CD4-positive, alpha-beta T cell treated with Interleukin-15 for 4 hours (primary cell): ENCODE data around the gene FBXL7.

Source experiments
- DNase-seq: peaks from one replicate; pipeline ENCODE4 v3.0.0-alpha.2; 2020; ENCODE audit warnings: low spot score

Gene FBXL7

GRCh38 chr5:15772131-15772530 lies 272.2 kb downstream of the FBXL7 start:
- no peak for DNase-seq

- DNase-seq, result no peak
These were observed 274.7 kb downstream of the FBXL7 start for GRCh38 chr5:15774632-15775031.

GRCh38 chr5:15776346-15776745 lies 276.4 kb downstream of the FBXL7 start:
- no peak for DNase-seq

- DNase-seq, result no peak
These were observed 283.8 kb downstream of the FBXL7 start for GRCh38 chr5:15783734-15784133.

- DNase-seq, result no peak
These were observed 285.6 kb downstream of the FBXL7 start for GRCh38 chr5:15785531-15785981.

- DNase-seq, result no peak
These were observed 286.3 kb downstream of the FBXL7 start for GRCh38 chr5:15786326-15786725.

GRCh38 chr5:15786884-15787283 lies 286.9 kb downstream of the FBXL7 start:
- DNase-seq, result no peak

- DNase-seq, result no peak
These were observed 287.7 kb downstream of the FBXL7 start for GRCh38 chr5:15787681-15788080.

- DNase-seq, result no peak
These were observed 289.7 kb downstream of the FBXL7 start for GRCh38 chr5:15789642-15790041.

- DNase-seq, result no peak
These were observed 290.6 kb downstream of the FBXL7 start for GRCh38 chr5:15790446-15791018.

- DNase-seq, result no peak
These were observed 291.3 kb downstream of the FBXL7 start for GRCh38 chr5:15791274-15791673.

- DNase-seq, result no peak
These were observed 291.9 kb downstream of the FBXL7 start for GRCh38 chr5:15791859-15792258.

- no peak for DNase-seq
These were observed 294.3 kb downstream of the FBXL7 start for GRCh38 chr5:15794052-15794985.

GRCh38 chr5:15796096-15796495 lies 296.1 kb downstream of the FBXL7 start:
- no peak for DNase-seq

- DNase-seq, result no peak
These were observed 296.6 kb downstream of the FBXL7 start for GRCh38 chr5:15796557-15796956.

GRCh38 chr5:15797116-15797515 lies 297.1 kb downstream of the FBXL7 start:
- DNase-seq, result no peak

- DNase-seq, result no peak
These were observed 298.0 kb downstream of the FBXL7 start for GRCh38 chr5:15798006-15798405.

- no peak for DNase-seq
These were observed 299.0 kb downstream of the FBXL7 start for GRCh38 chr5:15799014-15799413.

GRCh38 chr5:15799612-15800011 lies 299.6 kb downstream of the FBXL7 start:
- no peak for DNase-seq

- no peak for DNase-seq
These were observed 303.3 kb downstream of the FBXL7 start for GRCh38 chr5:15803280-15803679.

GRCh38 chr5:15806613-15807012 lies 306.6 kb downstream of the FBXL7 start:
- DNase-seq, result no peak

- DNase-seq, result no peak
These were observed 307.3 kb downstream of the FBXL7 start for GRCh38 chr5:15807248-15807647.

- no peak for DNase-seq
These were observed 307.9 kb downstream of the FBXL7 start for GRCh38 chr5:15807871-15808270.

GRCh38 chr5:15808577-15808976 lies 308.6 kb downstream of the FBXL7 start:
- no peak for DNase-seq
